GM23338 (cell line): ENCODE measurements around the gene EXOC6. TPM values are rescaled to one million over a fixed set of nuclear protein-coding genes. Genes with fewer than 3 reads are reported as not detected.

Experiments used
- ATAC-seq: fragments of 200-7000 bp; cut with Tn5 transposase; 3 replicates; pipeline ENCODE4 v1.9.1; 2020
- DNase-seq: peaks from one replicate; pipeline ENCODE4 v3.0.0-alpha.2; 2015; ENCODE audit warnings: low spot score
- H2AFZ ChIP-seq: fragments of 200-600 bp; sonication (generic); 2 replicates; pipeline ENCODE4 v1.8.0; 2016; ENCODE audit warnings: antibody characterized with exemption, mild to moderate bottlenecking, moderate library complexity
- H3F3A ChIP-seq: fragments of 200-600 bp; sonication (generic); replicated peaks from 2 replicates; pipeline ENCODE4 v1.8.0; 2017; ENCODE audit warnings: antibody characterized with exemption, mixed run types, low read depth
- H3K27ac ChIP-seq: fragments of 200-600 bp; sonication (generic); 2 replicates; pipeline ENCODE4 v1.6.1; 2016; ENCODE audit warnings: low read depth
- H3K27me3 ChIP-seq: fragments of 200-600 bp; sonication (generic); 2 replicates; pipeline ENCODE4 v1.8.0; 2016; ENCODE audit warnings: mild to moderate bottlenecking, mixed run types, moderate library complexity; ENCODE audit not compliant: insufficient read depth
- H3K36me3 ChIP-seq: fragments of 200-600 bp; sonication (generic); 2 replicates; pipeline ENCODE4 v1.8.0; 2016; ENCODE audit warnings: mild to moderate bottlenecking; ENCODE audit not compliant: insufficient read depth
- H3K4me1 ChIP-seq: fragments of 200-600 bp; sonication (generic); 2 replicates; pipeline ENCODE4 v1.8.0; 2016; ENCODE audit warnings: mild to moderate bottlenecking, moderate library complexity; ENCODE audit not compliant: insufficient read depth
- H3K4me2 ChIP-seq: fragments of 200-600 bp; sonication (generic); 2 replicates; pipeline ENCODE4 v1.7.1; 2017; ENCODE audit warnings: mixed run types
- H3K4me3 ChIP-seq: fragments of 200-600 bp; sonication (generic); 2 replicates; pipeline ENCODE4 v1.6.1; 2016; ENCODE audit warnings: mixed run types
- H3K79me2 ChIP-seq: fragments of 200-600 bp; sonication (generic); replicated peaks from 2 replicates; pipeline ENCODE4 v1.8.0; 2017; ENCODE audit warnings: mild to moderate bottlenecking; ENCODE audit not compliant: insufficient read depth
- H3K9me2 ChIP-seq: fragments of 200-600 bp; sonication (generic); 2 replicates; pipeline ENCODE4 v1.8.0; 2017; ENCODE audit not compliant: insufficient read depth
- H4K20me1 ChIP-seq: fragments of 200-600 bp; sonication (generic); replicated peaks from 2 replicates; pipeline ENCODE4 v1.8.0; 2017; ENCODE audit warnings: mild to moderate bottlenecking; ENCODE audit not compliant: insufficient read depth
- H3K27ac Mint-ChIP-seq: 2 replicates; pipeline ENCODE4 v1.8.0; 2020; ENCODE audit warnings: inconsistent platforms, mild to moderate bottlenecking, moderate library complexity, mixed read lengths
- H3K27me3 Mint-ChIP-seq: 3 replicates; pipeline ENCODE4 v1.8.0; 2022; ENCODE audit warnings: low read depth, mild to moderate bottlenecking, moderate library complexity, mixed read lengths, inconsistent platforms; ENCODE audit not compliant: insufficient read depth, poor library complexity
- H3K36me3 Mint-ChIP-seq: 3 replicates; pipeline ENCODE4 v1.8.0; 2021; ENCODE audit warnings: low read depth, mild to moderate bottlenecking, inconsistent platforms, moderate library complexity, mixed read lengths
- H3K4me1 Mint-ChIP-seq: 3 replicates; pipeline ENCODE4 v1.8.0; 2020; ENCODE audit warnings: mild to moderate bottlenecking, inconsistent platforms, mixed read lengths
- H3K4me3 Mint-ChIP-seq: 3 replicates; pipeline ENCODE4 v1.8.0; 2021; ENCODE audit warnings: moderate library complexity, mild to moderate bottlenecking, inconsistent platforms, mixed read lengths
- H3K9me3 Mint-ChIP-seq: 3 replicates; pipeline ENCODE4 v1.8.0; 2020; ENCODE audit warnings: moderate library complexity, mild to moderate bottlenecking, inconsistent platforms, mixed read lengths
- CREB1 ChIP-seq: fragments of 250-450 bp; sonication (Bioruptor Pico); IDR thresholded peaks from 2 replicates; pipeline ENCODE4 v1.5.0; 2020; ENCODE audit warnings: low read depth, mild to moderate bottlenecking, moderate library complexity
- CTCF ChIP-seq, 2 experiments: fragments of 200-600 bp in 1 of 2; sonication (generic) in 1 of 2; conservative IDR thresholded peaks; 2 replicates each; pipeline versions ENCODE4 v1.5.1 to v1.6.1; 2016 to 2017; ENCODE audit warnings: antibody characterized with exemption in 2 of 2, low read depth in 2 of 2, mild to moderate bottlenecking in 2 of 2, moderate library complexity in 1 of 2
- ETS1 ChIP-seq: IDR thresholded peaks from 2 replicates; pipeline ENCODE4 v1.6.1; 2016; ENCODE audit warnings: antibody characterized with exemption
- EZH2phosphoT487 ChIP-seq: fragments of 200-600 bp; sonication (generic); IDR thresholded peaks from one replicate; pipeline ENCODE4 v1.8.1; 2018; ENCODE audit warnings: antibody characterized with exemption; ENCODE audit not compliant: unreplicated experiment
- NANOG ChIP-seq: IDR thresholded peaks from 2 replicates; pipeline ENCODE4 v1.6.1; 2016; ENCODE audit warnings: antibody characterized with exemption, borderline replicate concordance
- STAT1 ChIP-seq: IDR thresholded peaks from one replicate; pipeline ENCODE4 v1.6.1; 2016; ENCODE audit warnings: antibody characterized with exemption; ENCODE audit not compliant: unreplicated experiment
- ZNF114 ChIP-seq: fragments of 250-450 bp; sonication (Bioruptor Pico); IDR thresholded peaks from 2 replicates; pipeline ENCODE4 v1.5.0; 2020; ENCODE audit warnings: mild to moderate bottlenecking, moderate library complexity
- ZNF331 ChIP-seq: fragments of 250-450 bp; sonication (Bioruptor Pico); IDR thresholded peaks from 2 replicates; pipeline ENCODE4 v1.5.0; 2020; ENCODE audit warnings: low read depth, mild to moderate bottlenecking, moderate library complexity
- ZNF462 ChIP-seq: fragments of 250-450 bp; sonication (Bioruptor Pico); IDR thresholded peaks from 2 replicates; pipeline ENCODE4 v1.5.0; 2020; ENCODE audit warnings: mild to moderate bottlenecking, moderate library complexity
- polyA plus RNA-seq: library from polyadenylated mRNA; unstranded; fragments of >200 nt; fragmentation: Nextera tagmentation; extraction: Ambion mirVana; gene quantifications from 2 replicates; pipeline ENCODE4 v1.2.1, GENCODE V29; 2016
- total RNA-seq: library from RNA; depleted of rRNA; stranded (reverse); fragments of >200 nt; shearing (Covaris generic); gene quantifications from 2 replicates; pipeline ENCODE4 v1.2.3, GENCODE V29; 2014

The EXOC6 gene
- total and polyA plus RNA-seq, 2 experiments from 2014 or later = 5.0 to 6.0 TPM

- H2AFZ ChIP-seq = no peak overlapping the region
- Mint-ChIP-seq H3K27ac (no peak overlapping the region), H3K27me3 (peaks cover 4% of the 10 kb centered on the region), H3K4me1 (no peaks in the 10 kb centered on the region; the same call in 1 of the 3 replicates), H3K4me3 (no peak overlapping the region), H3K9me3 (peaks cover 21% of the 10 kb centered on the region; the same call in 2 of the 3 replicates), H3K36me3 (peaks cover 3% of the 10 kb centered on the region; the same call in 2 of the 3 replicates)
- H3K79me2 ChIP-seq = no peaks in the 10 kb centered on the region
- H3K4me2 ChIP-seq = no peak overlapping the region
- ATAC-seq = no peak
- no peaks in the 10 kb centered on the region for H3F3A ChIP-seq
- no peaks in the 10 kb centered on the region for H3K36me3 ChIP-seq
- TF ChIP-seq CTCF (conservative IDR thresholded peaks at IDR 0.05; ENCODE audit: low read depth in 2 of 2) = no peak
- TF ChIP-seq EZH2phosphoT487 = no peak
- TF ChIP-seq ZNF331 (CRISPR knock-in tag) = no peak
- TF ChIP-seq CREB1 (CRISPR knock-in tag) = no peak
- no peak for TF ChIP-seq STAT1
- TF ChIP-seq NANOG = no peak
- no peak for TF ChIP-seq ZNF114 (CRISPR knock-in tag)
- TF ChIP-seq ETS1 = no peak
- TF ChIP-seq ZNF462 (CRISPR knock-in tag) = no peak
- H3K4me3 ChIP-seq = no peak overlapping the region
- H4K20me1 ChIP-seq = no peaks in the 10 kb centered on the region
- H3K9me2 ChIP-seq = no peaks in the 10 kb centered on the region
- H3K27me3 ChIP-seq = no peaks in the 10 kb centered on the region
- H3K27ac ChIP-seq = no peak overlapping the region
- no peaks in the 10 kb centered on the region for H3K4me1 ChIP-seq
- DNase-seq = no peak
These were observed 250.5 kb downstream of the EXOC6 start for GRCh38 chr10:93098816-93099215.
